GM12878 (cell line): ENCODE measurements around the gene RB1. TPM values are rescaled to one million over a fixed set of nuclear protein-coding genes. Genes with fewer than 3 reads are reported as not detected.
A peak's percentile ranks its signal among the peaks of the same experiment; 100 is the strongest.

Experiments used
- ATAC-seq: fragments of 200-7000 bp; cut with Tn5 transposase; 3 replicates; pipeline ENCODE4 v1.9.1; 2020; ENCODE audit warnings: mild to moderate bottlenecking, moderate library complexity
- BruUV-seq: library from RNA; stranded (reverse); fragments of 400-500 nt; replicated peaks from 2 replicates; lab custom pipeline; 2021; lab: Mats Ljungman, UMichigan
- CTCF ChIA-PET: fragments of 300-600 bp; sonication (Branson Sonifier 250); formaldehyde crosslinking; extraction: SDS; loops from one replicate; lab custom pipeline; 2021; ENCODE audit warnings: inconsistent platforms; lab: Yijun Ruan, JAX
- POLR2A ChIA-PET: fragments of 350-600 bp; formaldehyde crosslinking; extraction: SDS; loops from one replicate; lab custom pipeline; 2021; ENCODE audit warnings: inconsistent platforms; lab: Charles Lee
- RAD21 ChIA-PET: fragments of 300-600 bp; sonication (Branson Sonifier 250); formaldehyde crosslinking; loops from one replicate; lab custom pipeline; 2023; ENCODE audit warnings: antibody characterized with exemption; ENCODE audit not compliant: unreplicated experiment; lab: Charles Lee
- SMC1A ChIA-PET: fragments of 300-600 bp; sonication (Branson Sonifier 250); formaldehyde crosslinking; loops from one replicate; lab custom pipeline; 2023; ENCODE audit not compliant: unreplicated experiment, uncharacterized antibody; lab: Charles Lee
- DNase-seq: peaks from one replicate; pipeline ENCODE4 v3.0.0-alpha.2; 2011; ENCODE audit warnings: low read depth, low spot score
- FAIRE-seq: peaks from 3 replicates; lab custom pipeline; 2011; peaks lifted over from hg19 to GRCh38; lab: Jason Lieb, UNC
- H2AFZ ChIP-seq: 2 replicates; pipeline ENCODE4 v1.6.0; 2011; ENCODE audit warnings: low read depth, low read length, control low read depth; ENCODE audit not compliant: control insufficient read depth
- H3K27ac ChIP-seq: 2 replicates; pipeline ENCODE4 v1.5.1; 2011; ENCODE audit warnings: control low read depth; ENCODE audit not compliant: control insufficient read depth, insufficient read depth
- H3K27me3 ChIP-seq, 2 experiments: replicated peaks in 1 of 2; 2 replicates each; pipeline versions ENCODE4 v1.6.0 to v1.6.1; 2011; ENCODE audit warnings: low read length in 1 of 2; ENCODE audit not compliant: control insufficient read depth in 2 of 2, insufficient read depth in 2 of 2
- H3K36me3 ChIP-seq, 2 experiments: 2 replicates each; pipeline ENCODE4 v1.5.1; 2011; ENCODE audit warnings: low read length in 1 of 2; ENCODE audit not compliant: control insufficient read depth in 2 of 2, insufficient read depth in 2 of 2
- H3K4me1 ChIP-seq: 2 replicates; pipeline ENCODE4 v1.6.1; 2011; ENCODE audit warnings: mild to moderate bottlenecking, low read length, moderate library complexity, mixed read lengths; ENCODE audit not compliant: control insufficient read depth, insufficient read depth
- H3K4me2 ChIP-seq: 2 replicates; pipeline ENCODE4 v1.6.0; 2011; ENCODE audit warnings: control low read depth; ENCODE audit not compliant: control insufficient read depth, insufficient read depth
- H3K4me3 ChIP-seq: fragments of 200-600 bp; sonication (generic); 2 replicates; pipeline ENCODE4 v1.5.1; 2016
- H3K79me2 ChIP-seq: 2 replicates; pipeline ENCODE4 v1.6.0; 2011; ENCODE audit warnings: low read length; ENCODE audit not compliant: control insufficient read depth, insufficient read depth
- H3K9ac ChIP-seq: 2 replicates; pipeline ENCODE4 v1.8.0; 2011; ENCODE audit warnings: low read length, control low read depth, mixed read lengths; ENCODE audit not compliant: control insufficient read depth, insufficient read depth
- H3K9me3 ChIP-seq: replicated peaks from 3 replicates; pipeline ENCODE4 v1.5.1; 2011; ENCODE audit warnings: mild to moderate bottlenecking, low read length; ENCODE audit not compliant: control insufficient read depth, insufficient read depth
- H4K20me1 ChIP-seq: 2 replicates; pipeline ENCODE4 v1.6.0; 2011; ENCODE audit not compliant: control insufficient read depth, insufficient read depth
- ATF2 ChIP-seq: IDR thresholded peaks from 2 replicates; pipeline ENCODE4 v1.6.1; 2012; ENCODE audit warnings: low read length, inconsistent platforms
- BACH1 ChIP-seq: fragments of 450-650 bp; IDR thresholded peaks from 2 replicates; pipeline ENCODE4 v1.6.1; 2017; ENCODE audit warnings: mild to moderate bottlenecking, borderline replicate concordance
- BCLAF1 ChIP-seq: fragments of 450-650 bp; IDR thresholded peaks from 2 replicates; pipeline ENCODE4 v1.6.1; 2017; ENCODE audit warnings: antibody characterized with exemption, mild to moderate bottlenecking, moderate library complexity
- BHLHE40 ChIP-seq, 2 experiments: fragments of 450-650 bp in 1 of 2; IDR thresholded peaks; 2 replicates each; pipeline ENCODE4 v1.6.1; 2011 to 2017; ENCODE audit warnings: low read depth in 2 of 2, borderline replicate concordance in 1 of 2, improper control_type of control experiment in 1 of 2, low read length in 1 of 2, mild to moderate bottlenecking in 1 of 2
- CHD2 ChIP-seq: IDR thresholded peaks from 2 replicates; pipeline ENCODE4 v1.6.1; 2011; ENCODE audit warnings: low read depth, low read length, improper control_type of control experiment, borderline replicate concordance
- DPF2 ChIP-seq: fragments of 450-650 bp; IDR thresholded peaks from 2 replicates; pipeline ENCODE4 v1.6.1; 2017; ENCODE audit warnings: mild to moderate bottlenecking
- EGR1 ChIP-seq, 2 experiments: IDR thresholded peaks; 1 replicate in 1 of 2; 2 replicates in 1 of 2; pipeline ENCODE4 v1.6.1; 2011 to 2012; ENCODE audit warnings: low read depth in 2 of 2, low read length in 2 of 2, borderline replicate concordance in 1 of 2, mild to moderate bottlenecking in 1 of 2, moderate library complexity in 1 of 2
- ELK1 ChIP-seq: IDR thresholded peaks from 2 replicates; pipeline ENCODE4 v1.6.1; 2012; ENCODE audit warnings: low read depth, low read length, improper control_type of control experiment
- EP300 ChIP-seq, 2 experiments: fragments of 150-350 bp in 1 of 2; IDR thresholded peaks; 2 replicates each; pipeline ENCODE4 v1.6.1; 2011 to 2012; ENCODE audit warnings: low read depth in 2 of 2, low read length in 2 of 2, borderline replicate concordance in 1 of 2, improper control_type of control experiment in 1 of 2, inconsistent platforms in 1 of 2; ENCODE audit not compliant: control insufficient read depth in 1 of 2
- HDGF ChIP-seq: fragments of 450-650 bp; IDR thresholded peaks from 2 replicates; pipeline ENCODE4 v1.6.1; 2016; ENCODE audit warnings: antibody characterized with exemption
- IKZF2 ChIP-seq, 2 experiments: fragments of 450-650 bp; IDR thresholded peaks; 2 replicates each; pipeline ENCODE4 v1.6.1; 2017; ENCODE audit warnings: mild to moderate bottlenecking in 2 of 2, moderate library complexity in 2 of 2
- POU2F2 ChIP-seq: IDR thresholded peaks from 3 replicates; pipeline ENCODE4 v1.6.1; 2011; ENCODE audit warnings: low read depth, mild to moderate bottlenecking, low read length, borderline replicate concordance
- RBBP5 ChIP-seq: fragments of 200-600 bp; sonication (generic); conservative IDR thresholded peaks from 2 replicates; pipeline ENCODE4 v1.6.1; 2016
- SMC3 ChIP-seq: IDR thresholded peaks from 2 replicates; pipeline ENCODE4 v1.6.1; 2011; ENCODE audit warnings: low read length, improper control_type of control experiment, borderline replicate concordance
- USF1 ChIP-seq: IDR thresholded peaks from 2 replicates; pipeline ENCODE4 v1.6.1; 2011; ENCODE audit warnings: borderline replicate concordance, low read depth, mild to moderate bottlenecking, moderate library complexity, mixed read lengths, low read length; ENCODE audit not compliant: insufficient read depth; ENCODE audit errors: extremely low read length
- YBX1 ChIP-seq: fragments of 450-650 bp; IDR thresholded peaks from 2 replicates; pipeline ENCODE4 v1.6.1; 2016; ENCODE audit warnings: antibody characterized with exemption
- ZSCAN29 ChIP-seq: fragments of 450-650 bp; IDR thresholded peaks from 2 replicates; pipeline ENCODE4 v1.6.1; 2017; ENCODE audit warnings: mild to moderate bottlenecking, moderate library complexity
- WGBS: methylation state at CpG from one replicate; pipeline ENCODE4 v1.1.6; 2016; ENCODE audit warnings: low lambda C conversion rate; ENCODE audit not compliant: insufficient replicate concordance, insufficient coverage; ENCODE audit errors: missing lambda C conversion rate; 5-methylcytosine and 5-hydroxymethylcytosine counted together
- in situ Hi-C: fragments of 300-500 bp; cut with MboI; formaldehyde crosslinking; loops from 9 replicates; pipeline ENCODE4 v1.14.3; 2018; ENCODE audit warnings: mixed read lengths
- intact Hi-C: fragments of 100-400 bp; cut with micrococcal nuclease; formaldehyde crosslinking; loops from one replicate; pipeline ENCODE4 v1.14.2; 2022; ENCODE audit not compliant: unreplicated experiment
- polyA plus RNA-seq, 11 experiments: library from polyadenylated mRNA; depleted of rRNA in 4 of 11; unstranded in 6 of 11; stranded (reverse) in 5 of 11; fragments of >200 nt; fragmentation: Nextera tagmentation in 4 of 11; fragmentation: Illumina TruSeq in 1 of 11; extraction: Ambion mirVana in 4 of 11; extraction: Trizol in 1 of 11; gene quantifications; 1 replicate in 1 of 11; 2 replicates in 10 of 11; pipeline versions ENCODE4 v1.2.1 to v1.2.3, GENCODE V29; 2011 to 2016; ENCODE audit warnings: inconsistent platforms in 2 of 11, missing spikeins in 2 of 11, low read depth in 1 of 11
- total RNA-seq, 4 experiments: library from RNA; depleted of rRNA in 3 of 4; stranded (reverse); fragments of >200 nt in 3 of 4; fragmentation: Illumina TruSeq in 1 of 4; extraction: Trizol in 1 of 4; gene quantifications; 2 replicates each; pipeline versions ENCODE4 v1.2.1 to v1.2.3, GENCODE V29; 2013 to 2021

The RB1 gene
- total and polyA plus RNA-seq, 10 of the 15 experiments (the other 5 are each of a cell fraction or from before 2014, with no cell fraction given): 2.8 to 45.0 (median 8.3) TPM

- in situ Hi-C loops (loop anchor here (5.0 to 10.0 kb wide), 2 partner anchors 248 to 431 kb away; no protein-coding TSS in a partner anchor), intact Hi-C loops (loop anchor here (1.0 to 10.0 kb wide), 5 partner anchors 209 to 435 kb away; partner anchors contain the start of gene CYSLTR2)
- peaks cover 2% of the 10 kb centered on the region; the same call in 2 of the 3 replicates for H3K9me3 ChIP-seq
- FAIRE-seq (no peak), DNase-seq (no peak), ATAC-seq (peak; percentile 15; the same call in 1 of the 3 replicates)
- POLR2A ChIA-PET: interaction anchor here (0.6 to 0.8 kb wide), 2 partner anchors 84 to 228 kb away, joined by 3 to 7 read pairs; no protein-coding TSS in a partner anchor
- H4K20me1 ChIP-seq: no peaks in the 10 kb centered on the region
- 100% methylated on average over 1 of the region's 1 CpG for WGBS
- TF ChIP-seq SMC3: no peak
- no peak for TF ChIP-seq EGR1 (IDR thresholded peaks at IDR 0.05; ENCODE audit: borderline replicate concordance in 1 of 2, low read depth in 2 of 2, low read length in 2 of 2)
- TF ChIP-seq USF1: no peak
- no peak for TF ChIP-seq IKZF2 (IDR thresholded peaks at IDR 0.05)
- TF ChIP-seq DPF2: no peak
- no peak for TF ChIP-seq CHD2
- TF ChIP-seq HDGF: no peak
- TF ChIP-seq BACH1: no peak
- no peak for TF ChIP-seq ELK1
- TF ChIP-seq YBX1: no peak
- TF ChIP-seq BHLHE40 (IDR thresholded peaks at IDR 0.05; ENCODE audit: borderline replicate concordance in 1 of 2, low read depth in 2 of 2, low read length in 1 of 2): no peak
- TF ChIP-seq POU2F2: no peak
- TF ChIP-seq RBBP5: no peak
- TF ChIP-seq EP300 (IDR thresholded peaks at IDR 0.05; ENCODE audit: borderline replicate concordance in 1 of 2, control insufficient read depth in 1 of 2, low read depth in 2 of 2, low read length in 2 of 2): no peak
- no peak for TF ChIP-seq BCLAF1
- TF ChIP-seq ATF2: no peak
- TF ChIP-seq ZSCAN29: no peak
- RAD21 ChIA-PET: interaction anchor here (0.7 to 6.2 kb wide), 19 partner anchors 11 to 435 kb away, joined by 3 to 141 read pairs (median 4); partner anchors contain the start of genes LPAR6 and RCBTB2
- H3K36me3 ChIP-seq: no peaks in the 10 kb centered on the region; a peak in 1 of 4 replicates
- H3K4me2 ChIP-seq: no peak overlapping the region
- no peak overlapping the region for H2AFZ ChIP-seq
- H3K4me1 ChIP-seq: no peaks in the 10 kb centered on the region; the same call in 1 of the 2 replicates
- CTCF ChIA-PET: interaction anchor here (0.9 to 6.4 kb wide), 35 partner anchors 8 to 436 kb away, joined by 3 to 191 read pairs (median 4); partner anchors contain the start of genes ITM2B, NUDT15 and RCBTB2
- SMC1A ChIA-PET: interaction anchor here (0.6 to 5.9 kb wide), 36 partner anchors 10 to 438 kb away, joined by 3 to 131 read pairs (median 4); partner anchors contain the start of gene RCBTB2
- no peak overlapping the region for H3K27ac ChIP-seq
- no peak overlapping the region for H3K4me3 ChIP-seq
- H3K79me2 ChIP-seq: no peaks in the 10 kb centered on the region; the same call in 1 of the 2 replicates
- H3K27me3 ChIP-seq: no peaks in the 10 kb centered on the region
- no peak overlapping the region for H3K9ac ChIP-seq
- BruUV-seq: no TSS peak
These were observed 30.4 kb downstream of the RB1 start for GRCh38 chr13:48333976-48334375.
